Measurements from ENCODE around the gene AIFM3.

DNA sequence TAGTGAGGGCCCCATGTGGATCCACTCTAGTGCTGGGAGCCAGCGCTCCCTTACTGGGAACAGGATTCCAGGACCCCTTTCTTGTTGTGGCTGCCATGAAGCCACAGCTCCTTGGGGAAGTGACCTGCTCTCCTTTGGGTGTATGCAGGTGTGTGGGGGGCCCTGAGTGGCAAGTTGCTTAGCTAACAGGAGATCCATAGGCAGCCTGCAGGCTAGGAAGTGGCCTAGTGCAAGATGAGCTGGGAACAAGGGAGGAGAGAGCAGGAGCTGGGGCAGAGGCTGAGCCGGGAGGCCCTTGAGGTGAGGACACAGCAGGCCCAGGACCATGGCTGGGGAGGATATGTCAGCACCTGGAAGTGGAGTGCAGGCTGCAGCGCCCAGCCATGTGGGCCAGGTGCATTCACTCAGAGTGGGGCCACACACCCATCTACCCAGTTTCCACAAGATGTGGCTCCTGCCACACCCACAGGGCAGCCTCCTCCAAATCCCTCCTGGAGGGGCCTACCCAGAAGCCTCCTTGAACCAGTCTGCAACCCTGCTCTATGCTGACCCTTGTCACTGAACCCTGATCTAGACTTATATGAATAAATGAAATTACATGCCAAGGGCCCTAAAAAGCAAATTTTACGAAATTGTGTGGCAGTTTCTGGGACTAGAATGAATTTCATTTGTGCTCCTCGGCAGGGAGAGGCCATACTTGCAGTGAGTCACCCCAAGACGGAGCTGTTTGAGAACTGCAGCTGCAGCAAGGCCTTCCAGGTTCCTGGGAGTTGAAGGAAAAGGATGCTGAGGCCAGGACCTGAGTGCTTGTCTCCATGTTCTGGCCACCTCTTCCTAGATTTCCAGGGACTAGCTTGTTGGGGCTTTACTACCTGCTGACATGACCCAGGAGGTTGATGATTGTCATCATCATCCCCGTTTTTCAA lies 31.6 kb downstream of the AIFM3 start:
- TF ChIP-seq, protein P1, sequence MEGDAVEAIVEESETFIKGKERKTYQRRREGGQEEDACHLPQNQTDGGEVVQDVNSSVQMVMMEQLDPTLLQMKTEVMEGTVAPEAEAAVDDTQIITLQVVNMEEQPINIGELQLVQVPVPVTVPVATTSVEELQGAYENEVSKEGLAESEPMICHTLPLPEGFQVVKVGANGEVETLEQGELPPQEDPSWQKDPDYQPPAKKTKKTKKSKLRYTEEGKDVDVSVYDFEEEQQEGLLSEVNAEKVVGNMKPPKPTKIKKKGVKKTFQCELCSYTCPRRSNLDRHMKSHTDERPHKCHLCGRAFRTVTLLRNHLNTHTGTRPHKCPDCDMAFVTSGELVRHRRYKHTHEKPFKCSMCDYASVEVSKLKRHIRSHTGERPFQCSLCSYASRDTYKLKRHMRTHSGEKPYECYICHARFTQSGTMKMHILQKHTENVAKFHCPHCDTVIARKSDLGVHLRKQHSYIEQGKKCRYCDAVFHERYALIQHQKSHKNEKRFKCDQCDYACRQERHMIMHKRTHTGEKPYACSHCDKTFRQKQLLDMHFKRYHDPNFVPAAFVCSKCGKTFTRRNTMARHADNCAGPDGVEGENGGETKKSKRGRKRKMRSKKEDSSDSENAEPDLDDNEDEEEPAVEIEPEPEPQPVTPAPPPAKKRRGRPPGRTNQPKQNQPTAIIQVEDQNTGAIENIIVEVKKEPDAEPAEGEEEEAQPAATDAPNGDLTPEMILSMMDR (IDR thresholded peaks at IDR 0.05) = no peak
- no peak for TF ChIP-seq EP300 (IDR thresholded peaks at IDR 0.05)
- no peak for TF ChIP-seq POLR2A (IDR thresholded peaks at IDR 0.05)
